ENCODE data around the gene TMEM121B.

DNA sequence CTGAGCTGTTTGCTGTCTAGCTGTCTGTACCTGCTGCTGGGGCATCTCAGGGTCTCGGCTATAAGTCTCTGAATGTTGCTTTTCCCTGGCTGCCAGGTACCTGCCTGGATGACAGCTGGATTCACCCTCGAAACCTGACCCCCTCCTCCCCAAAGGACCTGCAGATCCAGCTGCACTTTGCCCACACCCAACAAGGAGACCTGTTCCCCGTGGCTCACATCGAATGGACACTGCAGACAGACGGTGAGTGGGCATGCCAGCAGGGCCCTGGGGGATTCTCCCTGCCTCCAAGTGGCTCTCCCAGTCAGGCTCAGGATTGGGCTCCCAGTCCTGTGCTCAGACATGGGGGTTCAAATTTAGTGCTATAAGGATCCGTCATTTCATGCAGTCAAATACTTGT lies 23.5 kb downstream of the TMEM121B start:
- TF ChIP-seq, protein P1, sequence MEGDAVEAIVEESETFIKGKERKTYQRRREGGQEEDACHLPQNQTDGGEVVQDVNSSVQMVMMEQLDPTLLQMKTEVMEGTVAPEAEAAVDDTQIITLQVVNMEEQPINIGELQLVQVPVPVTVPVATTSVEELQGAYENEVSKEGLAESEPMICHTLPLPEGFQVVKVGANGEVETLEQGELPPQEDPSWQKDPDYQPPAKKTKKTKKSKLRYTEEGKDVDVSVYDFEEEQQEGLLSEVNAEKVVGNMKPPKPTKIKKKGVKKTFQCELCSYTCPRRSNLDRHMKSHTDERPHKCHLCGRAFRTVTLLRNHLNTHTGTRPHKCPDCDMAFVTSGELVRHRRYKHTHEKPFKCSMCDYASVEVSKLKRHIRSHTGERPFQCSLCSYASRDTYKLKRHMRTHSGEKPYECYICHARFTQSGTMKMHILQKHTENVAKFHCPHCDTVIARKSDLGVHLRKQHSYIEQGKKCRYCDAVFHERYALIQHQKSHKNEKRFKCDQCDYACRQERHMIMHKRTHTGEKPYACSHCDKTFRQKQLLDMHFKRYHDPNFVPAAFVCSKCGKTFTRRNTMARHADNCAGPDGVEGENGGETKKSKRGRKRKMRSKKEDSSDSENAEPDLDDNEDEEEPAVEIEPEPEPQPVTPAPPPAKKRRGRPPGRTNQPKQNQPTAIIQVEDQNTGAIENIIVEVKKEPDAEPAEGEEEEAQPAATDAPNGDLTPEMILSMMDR (IDR thresholded peaks at IDR 0.05) = no peak
- TF ChIP-seq POLR2A (IDR thresholded peaks at IDR 0.05) = no peak

Measured in breast epithelium (tissue), 3 donors.